ENCODE measurements around the gene TULP1.
A peak's percentile ranks its signal among the peaks of the same experiment; 100 is the strongest.

TULP1 gene

DNA sequence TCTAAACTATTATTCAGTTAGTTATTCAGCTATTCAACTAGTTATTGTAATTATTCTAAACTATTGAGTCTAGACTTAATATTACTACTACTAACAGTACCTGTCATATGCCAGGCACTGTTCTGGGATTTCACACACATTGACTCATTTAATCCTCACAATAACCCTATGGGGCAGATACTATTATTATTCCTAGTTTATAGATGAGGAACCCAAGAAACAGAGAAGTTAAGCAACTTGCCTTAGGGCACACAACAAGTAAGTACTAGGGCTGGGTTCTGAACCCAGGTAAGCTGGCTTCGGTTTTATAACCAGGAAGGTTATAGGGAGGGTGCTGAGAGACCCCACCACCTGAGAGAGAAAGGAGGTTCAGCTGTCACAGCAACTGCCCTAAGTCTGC lies 23.6 kb downstream of the TULP1 start:
- TF ChIP-seq, protein P1, sequence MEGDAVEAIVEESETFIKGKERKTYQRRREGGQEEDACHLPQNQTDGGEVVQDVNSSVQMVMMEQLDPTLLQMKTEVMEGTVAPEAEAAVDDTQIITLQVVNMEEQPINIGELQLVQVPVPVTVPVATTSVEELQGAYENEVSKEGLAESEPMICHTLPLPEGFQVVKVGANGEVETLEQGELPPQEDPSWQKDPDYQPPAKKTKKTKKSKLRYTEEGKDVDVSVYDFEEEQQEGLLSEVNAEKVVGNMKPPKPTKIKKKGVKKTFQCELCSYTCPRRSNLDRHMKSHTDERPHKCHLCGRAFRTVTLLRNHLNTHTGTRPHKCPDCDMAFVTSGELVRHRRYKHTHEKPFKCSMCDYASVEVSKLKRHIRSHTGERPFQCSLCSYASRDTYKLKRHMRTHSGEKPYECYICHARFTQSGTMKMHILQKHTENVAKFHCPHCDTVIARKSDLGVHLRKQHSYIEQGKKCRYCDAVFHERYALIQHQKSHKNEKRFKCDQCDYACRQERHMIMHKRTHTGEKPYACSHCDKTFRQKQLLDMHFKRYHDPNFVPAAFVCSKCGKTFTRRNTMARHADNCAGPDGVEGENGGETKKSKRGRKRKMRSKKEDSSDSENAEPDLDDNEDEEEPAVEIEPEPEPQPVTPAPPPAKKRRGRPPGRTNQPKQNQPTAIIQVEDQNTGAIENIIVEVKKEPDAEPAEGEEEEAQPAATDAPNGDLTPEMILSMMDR (IDR thresholded peaks at IDR 0.05; ENCODE audit: low read length, missing control alignments) = no peak
- H3K4me3 ChIP-seq (replicated peaks; ENCODE audit: low read depth, low read length) = no peak overlapping the region
- no peak for DNase-seq (ENCODE audit: low read depth)

DNA sequence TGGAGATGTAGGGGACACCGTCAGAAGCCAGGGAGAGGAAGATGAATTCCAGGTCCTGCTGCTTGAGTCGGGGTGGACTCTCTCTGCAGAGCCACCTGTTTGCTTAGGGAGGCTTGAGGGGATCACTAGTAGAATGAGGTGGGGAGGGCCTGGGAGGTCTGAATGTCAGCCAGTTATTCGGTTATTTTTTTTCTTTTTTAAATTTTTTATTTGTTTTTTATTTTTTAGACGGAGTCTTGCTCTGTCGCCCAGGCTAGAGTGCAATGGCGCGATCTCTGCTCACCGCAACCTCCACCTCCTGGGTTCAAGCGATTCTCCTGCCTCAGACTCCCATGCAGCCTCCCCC lies 24.2 kb downstream of the TULP1 start:
- TF ChIP-seq, protein P1 (IDR thresholded peaks at IDR 0.05; ENCODE audit: low read length, missing control alignments) = no peak
- H3K4me3 ChIP-seq (replicated peaks; ENCODE audit: low read depth, low read length) = no peak overlapping the region
- no peak for DNase-seq (ENCODE audit: low read depth)

DNA sequence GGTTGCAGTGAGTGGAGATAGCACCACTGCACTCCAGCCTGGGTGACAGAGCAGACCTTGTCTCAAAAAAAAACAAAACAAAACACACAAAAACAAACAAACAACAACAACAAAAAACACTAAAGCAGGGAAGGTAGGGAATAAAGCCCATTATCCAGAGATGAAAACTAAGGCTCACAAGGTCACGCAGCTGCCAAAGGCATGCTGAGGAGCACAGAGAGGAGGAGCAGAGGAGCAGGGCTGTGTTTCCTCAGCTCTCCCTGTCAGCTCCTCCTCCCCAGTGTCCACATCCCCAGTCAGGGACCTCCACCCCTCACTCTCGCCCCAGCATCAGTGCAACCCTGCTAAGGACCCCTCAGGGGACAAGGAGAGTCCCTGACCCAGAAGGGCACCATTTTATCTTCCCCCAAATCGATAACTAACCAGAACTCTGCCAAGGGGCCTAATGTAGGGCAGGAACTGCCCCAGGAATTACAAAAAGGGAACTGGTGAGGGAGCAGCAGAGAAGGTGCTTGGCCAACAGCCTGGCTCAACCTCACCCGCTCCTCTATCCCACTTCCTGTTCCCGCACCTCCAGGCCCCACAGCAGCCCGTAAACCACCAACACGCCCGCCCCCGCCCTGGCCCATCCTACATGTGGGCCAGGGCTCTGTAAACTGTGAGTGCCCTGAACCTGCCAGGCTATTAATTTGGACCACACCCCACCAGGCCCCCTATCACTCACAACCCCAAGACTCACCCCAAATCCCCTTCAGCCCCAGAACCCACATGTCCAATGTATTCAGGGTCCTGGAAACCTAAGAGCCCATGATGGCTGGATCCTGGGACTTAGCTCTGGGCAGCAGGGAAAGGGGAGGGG lies 24.8 kb downstream of the TULP1 start:
- DNase-seq (ENCODE audit: low read depth) = peak; percentile 54
- TF ChIP-seq, protein P1 (IDR thresholded peaks at IDR 0.05; ENCODE audit: low read length, missing control alignments) = no peak
- H3K4me3 ChIP-seq (replicated peaks; ENCODE audit: low read depth, low read length) = no peak overlapping the region

GRCh38 chr6:35486005-35486925 lies 26.4 kb downstream of the TULP1 start:
- DNase-seq (ENCODE audit: low read depth) = peak; percentile 66
- TF ChIP-seq, protein P1 (IDR thresholded peaks at IDR 0.05; ENCODE audit: low read length, missing control alignments) = no peak
- no peak overlapping the region for H3K4me3 ChIP-seq (replicated peaks; ENCODE audit: low read depth, low read length)

DNA sequence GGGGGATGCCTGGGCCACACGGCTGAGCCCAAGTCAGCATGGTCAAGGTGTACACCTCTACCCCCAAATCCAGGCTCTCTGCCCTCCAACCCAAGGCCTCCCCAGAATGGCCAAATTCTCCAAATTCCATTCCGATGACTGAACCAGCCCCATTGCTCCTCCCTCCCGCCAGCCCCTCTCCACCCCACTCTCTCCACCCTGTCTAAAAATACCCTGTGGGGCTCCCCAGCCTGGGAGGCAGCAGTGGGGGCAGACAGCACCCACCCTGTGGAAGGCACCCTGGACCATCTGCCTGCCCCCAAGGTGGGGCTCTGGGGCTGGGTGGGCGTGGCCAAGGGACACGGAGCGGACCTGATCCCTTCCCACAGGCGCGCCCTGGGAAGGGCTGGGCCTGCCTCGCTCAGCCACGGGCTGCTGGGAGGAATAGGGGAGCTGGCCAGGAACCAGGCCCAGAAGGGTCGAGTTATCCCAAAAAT lies 27.3 kb downstream of the TULP1 start:
- TF ChIP-seq, protein P1 (IDR thresholded peaks at IDR 0.05; ENCODE audit: low read length, missing control alignments) = no peak
- peak; percentile 56 for DNase-seq (ENCODE audit: low read depth)
- H3K4me3 ChIP-seq (replicated peaks; ENCODE audit: low read depth, low read length) = no peak overlapping the region

DNA sequence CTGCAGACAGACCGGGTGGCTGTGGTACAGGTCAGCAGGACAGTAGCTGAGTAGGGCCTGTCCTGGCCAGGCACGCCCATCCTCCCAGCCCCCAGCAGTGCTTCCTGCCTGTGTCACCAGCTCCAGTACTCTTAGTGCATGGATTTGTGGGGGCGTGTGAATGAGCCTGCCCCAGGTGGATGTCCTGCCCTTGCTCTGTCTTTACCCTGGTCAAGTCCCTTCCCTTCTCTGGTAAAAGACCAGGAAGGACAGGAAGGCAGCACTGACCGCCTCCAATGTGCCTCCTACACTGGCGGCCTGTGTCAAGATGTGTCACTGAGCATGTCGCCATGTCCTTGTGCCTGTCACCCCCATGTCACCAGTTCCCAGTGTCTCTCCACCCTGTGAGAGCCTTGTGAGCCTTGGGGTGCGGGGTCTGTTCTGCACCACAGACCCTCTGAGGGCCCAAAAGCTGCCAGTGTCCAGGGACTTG lies 27.7 kb downstream of the TULP1 start:
- DNase-seq (ENCODE audit: low read depth) = no peak
- TF ChIP-seq, protein P1 (IDR thresholded peaks at IDR 0.05; ENCODE audit: low read length, missing control alignments) = no peak
- no peak overlapping the region for H3K4me3 ChIP-seq (replicated peaks; ENCODE audit: low read depth, low read length)

All from fibroblast of pulmonary artery (primary cell).